NCI-H2196 (cell line): Measurements from ENCODE around the gene PLPP4.
"Not testable (repeated sequence)": the region's sequence is repeated elsewhere in the genome, so short reads cannot be mapped to it uniquely, and the experiment has no call there.

ENCODE experiments used
- DNase-seq: peaks from one replicate; lab custom pipeline; 2025; ENCODE audit not compliant: unreplicated experiment; lab: John Stamatoyannopoulos, UW

PLPP4 gene

DNA sequence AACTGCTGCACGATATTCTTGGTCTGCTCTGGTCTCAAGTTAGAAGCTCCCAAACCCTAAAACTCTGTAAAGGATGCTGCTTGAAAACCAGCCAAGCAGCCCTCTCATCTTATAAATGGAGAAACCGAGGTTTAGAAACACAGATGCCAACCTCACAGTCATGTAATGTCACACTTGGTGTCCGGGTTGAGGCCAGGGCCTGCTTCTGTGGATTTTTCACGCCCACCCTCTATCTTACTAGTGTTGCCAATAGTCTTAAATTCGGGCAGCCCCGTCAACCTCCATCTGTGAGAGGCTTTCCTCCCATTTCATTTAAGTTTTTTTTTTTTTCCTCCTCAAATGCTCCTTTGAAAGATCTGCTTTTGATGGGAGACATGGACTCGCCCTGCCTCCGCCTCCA is 28.9 kb downstream of the PLPP4 start:
- no peak for DNase-seq

DNA sequence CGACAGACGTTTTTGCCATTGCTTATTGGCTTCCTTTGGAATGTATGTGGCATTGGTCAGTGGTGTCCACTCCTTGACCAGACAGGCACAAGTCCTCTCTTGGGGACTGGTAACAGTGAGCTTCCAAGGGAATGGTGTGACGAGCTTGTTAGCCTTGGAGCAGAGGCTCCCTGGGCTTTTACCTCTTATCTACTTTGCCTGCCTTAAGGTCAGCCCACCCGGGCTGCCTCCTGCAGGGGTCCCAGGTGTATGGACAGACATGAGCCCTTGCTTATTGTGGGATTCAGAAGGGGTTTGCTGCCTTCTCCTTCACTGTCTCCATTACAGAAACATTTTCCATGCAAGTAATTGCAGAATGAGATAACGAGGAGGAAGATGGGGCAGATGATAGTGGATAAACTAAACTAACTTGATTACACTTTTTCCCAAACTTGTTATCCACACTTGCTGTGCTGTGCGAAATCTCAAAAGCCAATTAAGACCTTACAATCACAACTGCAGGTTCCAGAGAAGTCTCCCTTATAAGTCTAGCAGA is 29.7 kb downstream of the PLPP4 start:
- DNase-seq, result no peak

DNA sequence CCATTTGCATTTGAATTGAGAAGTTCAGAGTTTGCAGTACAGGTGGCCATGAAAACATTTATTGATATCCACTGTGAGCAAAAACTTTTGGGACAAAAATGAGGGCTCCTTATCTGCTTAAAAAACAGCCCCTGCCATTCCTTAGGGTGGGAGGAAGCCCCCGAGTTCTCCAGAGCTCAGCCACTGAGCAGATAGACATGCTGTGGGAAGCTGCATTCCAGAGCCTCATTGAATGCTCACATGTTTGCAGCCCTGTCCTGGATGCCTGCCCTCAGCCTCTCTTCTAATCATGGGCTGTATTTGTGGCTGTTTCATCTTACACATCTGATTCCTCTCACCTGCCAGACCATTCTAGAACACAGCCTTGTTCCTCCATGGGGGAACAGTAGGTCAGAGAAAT is 33.3 kb downstream of the PLPP4 start:
- DNase-seq, result no peak

DNA sequence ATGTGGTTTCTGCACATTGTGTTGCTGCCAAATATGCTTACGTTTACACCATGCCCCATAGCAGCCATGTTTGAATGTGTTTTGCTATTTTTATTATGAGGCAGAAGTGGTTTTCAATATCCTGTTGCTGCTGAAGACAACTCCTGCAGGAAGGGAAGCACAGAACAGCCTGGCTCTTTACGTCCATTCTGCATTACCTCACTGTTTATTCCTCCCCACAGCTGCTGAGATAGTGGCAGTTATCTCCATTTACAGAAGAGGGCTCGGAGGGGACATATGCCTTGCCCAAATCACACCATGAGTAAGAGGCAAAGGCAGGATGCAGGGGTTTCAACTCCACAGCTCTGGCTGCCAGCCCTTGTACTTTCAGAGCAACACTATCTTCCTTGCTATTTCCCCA is 35.3 kb downstream of the PLPP4 start:
- DNase-seq, result no peak

DNA sequence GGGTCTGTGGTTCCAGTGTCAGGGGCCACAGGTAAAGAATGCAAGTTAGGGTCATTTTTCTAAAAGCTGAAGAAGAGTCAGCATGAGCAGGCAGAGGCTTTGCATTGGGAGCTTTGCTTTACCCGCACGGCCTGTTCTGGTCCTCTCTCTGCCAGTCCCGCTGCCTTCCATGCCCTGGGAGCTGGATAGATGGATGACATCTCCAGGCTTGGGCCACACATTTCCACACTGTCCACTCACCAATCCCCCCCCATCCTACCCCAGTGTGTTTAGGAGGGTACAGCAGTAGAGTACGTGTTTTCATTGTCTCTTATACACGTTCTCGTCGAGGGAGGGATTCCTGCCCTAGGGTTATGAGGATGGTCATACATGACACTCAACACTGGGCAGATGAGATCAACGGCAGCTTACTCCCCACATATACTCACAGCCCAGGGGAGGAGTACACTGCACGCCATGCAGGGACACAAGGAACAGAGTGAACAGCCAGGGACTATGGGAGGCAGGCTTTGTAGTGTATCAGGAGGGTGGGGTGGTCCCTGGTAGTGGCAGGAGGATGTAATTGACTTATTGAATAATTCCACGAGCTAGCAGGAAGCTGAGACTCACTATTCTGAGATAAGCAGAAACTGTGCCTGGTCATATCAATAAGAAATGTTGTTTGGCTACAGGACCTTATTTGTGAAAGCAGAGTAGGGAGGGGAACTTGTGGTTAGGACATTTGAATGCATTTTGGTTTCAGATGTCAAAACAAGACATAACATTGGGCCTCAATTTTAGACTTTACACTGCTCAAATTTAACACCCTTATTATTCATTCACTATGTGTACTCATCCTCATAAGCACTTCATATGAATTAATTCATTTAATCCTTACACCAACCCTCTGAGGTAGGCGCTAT is 36.6 kb downstream of the PLPP4 start:
- DNase-seq, result no peak

DNA sequence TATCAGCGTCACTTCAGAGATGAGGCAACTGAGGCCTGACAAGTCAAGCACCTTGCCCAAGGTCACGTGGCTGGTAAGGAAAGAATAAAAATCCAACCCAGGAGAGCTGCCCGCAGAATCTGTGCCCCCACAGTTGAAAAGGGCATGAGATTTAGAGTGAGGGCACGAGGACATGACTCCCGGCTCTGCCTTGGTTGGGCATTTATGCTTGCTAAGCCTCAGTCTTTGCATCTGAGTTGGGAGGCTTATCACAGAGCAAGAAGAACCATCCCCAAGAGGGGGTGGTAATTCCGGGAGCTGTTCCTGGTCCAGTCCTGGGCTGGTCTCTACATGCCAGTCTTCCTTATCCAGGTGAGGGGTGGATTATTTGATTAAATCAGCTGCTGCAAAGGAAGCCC is 37.3 kb downstream of the PLPP4 start:
- DNase-seq, result no peak

DNA sequence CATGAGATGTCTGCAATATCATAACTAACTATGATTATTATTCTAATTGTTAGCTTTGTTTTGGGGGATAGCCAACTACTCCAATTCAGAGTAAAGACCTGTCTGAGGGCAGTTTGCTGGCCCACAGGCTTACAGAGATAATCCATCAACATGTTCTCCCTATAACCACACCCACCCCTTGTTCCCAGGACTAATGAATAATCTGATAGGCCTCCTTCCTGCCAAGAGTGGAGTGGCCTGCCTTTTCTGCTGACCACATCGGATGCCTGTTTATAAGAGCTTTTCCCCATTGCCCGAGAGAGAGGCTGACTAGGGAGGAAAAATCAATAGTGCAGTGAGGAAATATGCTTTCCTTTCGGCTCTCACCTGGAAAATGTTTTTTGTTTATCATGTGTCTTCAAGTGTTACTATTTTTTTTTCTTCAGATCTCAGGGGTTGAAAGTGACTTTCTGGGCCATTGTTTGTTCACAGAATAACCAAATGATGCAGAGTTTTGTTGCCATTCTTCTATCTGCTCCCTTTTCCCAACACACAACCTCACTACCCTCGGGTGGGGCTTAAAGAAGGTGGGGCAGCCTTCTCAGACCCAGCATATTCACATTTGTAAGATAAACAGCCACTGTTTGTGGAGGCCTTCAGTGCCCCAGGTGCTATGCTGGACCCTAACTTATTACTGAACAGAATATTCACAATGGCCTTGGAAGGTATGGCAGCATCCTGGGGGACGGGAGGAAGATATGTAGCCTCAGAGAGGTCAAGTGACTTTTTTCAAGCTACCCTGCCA is 38.4 kb downstream of the PLPP4 start:
- no peak for DNase-seq

DNA sequence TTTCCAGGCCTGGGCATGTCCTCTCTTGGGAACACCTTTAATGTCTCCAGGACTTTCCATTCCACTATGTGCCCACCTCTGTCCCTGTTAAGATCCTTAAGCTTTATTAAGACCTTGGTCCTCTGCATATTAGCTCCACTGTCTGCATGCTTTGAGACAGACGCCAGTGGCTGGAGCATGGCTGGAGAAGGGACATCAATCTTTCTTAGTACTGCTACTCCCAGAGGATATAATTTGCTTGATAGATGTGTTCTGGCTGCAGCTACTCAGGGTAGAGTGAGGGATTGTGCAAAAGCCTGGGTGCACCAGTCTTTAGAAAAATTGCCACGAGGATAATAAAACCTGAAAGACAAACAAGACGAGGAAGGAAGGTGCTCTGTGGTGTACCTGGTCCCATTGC is 42.9 kb downstream of the PLPP4 start:
- no peak for DNase-seq

DNA sequence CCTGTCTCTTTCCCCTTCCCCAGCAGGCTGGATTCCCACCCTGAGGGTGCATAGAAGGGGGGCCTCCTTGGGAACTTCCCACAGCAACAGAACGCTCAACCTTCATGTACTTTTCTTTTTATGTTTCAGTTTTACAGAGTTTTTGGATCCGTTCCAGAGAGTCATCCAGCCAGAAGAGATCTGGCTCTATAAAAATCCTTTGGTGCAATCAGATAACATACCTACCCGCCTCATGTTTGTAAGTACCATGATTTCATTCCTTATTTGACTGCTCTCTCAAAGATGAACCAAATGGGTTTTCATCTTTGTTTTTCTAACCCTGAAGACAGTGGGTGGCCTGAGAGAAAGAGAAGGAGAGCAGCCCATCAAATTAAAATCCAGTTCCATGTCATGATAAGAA is 46.7 kb downstream of the PLPP4 start:
- no peak for DNase-seq

DNA sequence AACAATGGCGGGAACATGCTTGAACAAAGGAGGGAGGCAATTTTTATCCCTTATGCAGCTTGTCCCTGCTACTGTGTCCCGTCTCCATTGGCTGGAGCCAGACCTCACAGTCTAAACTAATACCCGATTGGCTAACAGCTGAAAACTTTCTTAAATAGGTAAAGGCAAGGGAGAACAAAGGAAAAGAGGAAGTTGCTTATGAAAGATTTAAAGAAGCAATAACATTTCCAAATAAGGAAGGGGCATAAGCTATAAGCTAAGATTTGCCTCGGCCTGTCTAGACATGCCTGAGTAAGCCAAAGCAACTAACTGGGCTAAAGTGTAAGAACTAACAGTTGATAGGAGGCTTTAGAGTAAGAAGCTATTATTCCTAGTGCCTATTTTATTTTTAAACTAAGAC is 47.2 kb downstream of the PLPP4 start:
- not testable (repeated sequence) for DNase-seq

DNA sequence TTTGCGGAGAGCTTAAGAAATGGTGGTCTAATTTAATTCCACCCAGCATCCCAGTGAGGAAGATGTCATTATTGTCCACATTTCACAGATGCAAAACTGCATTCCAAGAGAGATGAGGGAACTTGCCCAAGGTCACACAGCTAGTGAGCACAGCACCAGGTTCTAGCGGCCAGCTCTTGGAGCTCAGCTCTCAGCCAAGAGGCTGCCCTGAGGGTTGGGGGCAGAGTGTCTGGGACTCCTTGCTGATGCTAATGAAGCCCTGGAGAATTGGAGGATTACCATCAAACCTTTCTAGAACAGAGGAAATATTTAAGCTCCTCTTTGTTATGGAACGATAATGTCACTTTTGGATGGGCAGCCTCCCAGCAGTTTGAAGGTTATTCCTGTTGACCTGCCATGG is 48.0 kb downstream of the PLPP4 start:
- DNase-seq, result no peak

DNA sequence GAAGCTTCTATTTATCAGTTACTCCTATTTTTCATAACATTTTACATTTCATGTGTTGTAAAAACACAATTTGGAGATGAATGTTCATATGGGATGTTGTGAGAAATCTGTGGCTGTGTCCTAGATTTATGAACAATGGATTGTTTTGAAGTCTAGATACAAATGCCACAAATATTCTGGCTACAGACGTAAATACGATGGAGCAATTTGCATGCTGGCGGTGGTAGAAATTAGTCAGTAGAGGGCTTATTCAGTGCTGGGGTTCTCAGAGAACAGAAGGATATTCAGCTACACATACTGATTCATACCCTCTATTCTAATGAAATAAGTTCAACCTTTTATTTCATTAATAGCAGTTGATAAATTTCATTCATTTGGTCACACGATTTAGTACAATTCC is 48.8 kb downstream of the PLPP4 start:
- no peak for DNase-seq

DNA sequence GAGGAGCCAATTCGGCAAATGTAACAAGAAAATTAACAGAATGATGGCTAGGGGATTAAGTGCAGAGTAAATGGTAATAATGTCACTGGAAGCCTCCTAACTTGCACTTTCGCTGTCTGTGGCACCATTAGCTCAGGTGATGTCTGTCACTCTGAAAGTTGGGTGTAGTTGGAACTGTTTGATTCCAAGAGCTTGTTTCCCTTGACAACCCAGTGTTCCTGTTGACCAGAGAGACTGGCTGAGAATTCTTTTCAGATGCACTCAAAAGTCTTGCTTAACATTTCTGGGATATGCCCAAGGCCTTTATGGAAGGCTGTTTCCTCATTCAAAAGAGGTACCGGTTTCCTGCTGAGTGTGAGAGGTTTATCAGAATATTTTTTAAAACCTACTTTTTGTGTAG is 49.6 kb downstream of the PLPP4 start:
- DNase-seq, result no peak

DNA sequence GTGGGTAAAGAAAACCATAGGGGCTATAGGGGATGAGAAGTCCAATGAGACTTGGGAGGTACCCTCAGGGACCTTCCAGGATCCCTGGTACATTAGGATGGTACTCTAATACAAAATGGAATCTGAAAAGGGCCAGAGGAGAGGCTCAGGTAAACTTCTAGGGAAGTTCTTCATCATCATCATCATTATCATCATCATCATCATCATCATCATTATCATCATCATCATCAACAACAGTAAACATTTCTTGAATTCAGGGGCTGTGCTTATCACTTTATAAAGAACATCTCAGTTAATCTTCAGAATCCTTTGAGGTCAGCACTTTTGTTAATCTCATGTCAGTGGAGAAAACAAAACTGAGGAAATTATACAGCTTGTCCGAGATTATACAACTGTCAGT is 50.1 kb downstream of the PLPP4 start:
- no peak for DNase-seq

DNA sequence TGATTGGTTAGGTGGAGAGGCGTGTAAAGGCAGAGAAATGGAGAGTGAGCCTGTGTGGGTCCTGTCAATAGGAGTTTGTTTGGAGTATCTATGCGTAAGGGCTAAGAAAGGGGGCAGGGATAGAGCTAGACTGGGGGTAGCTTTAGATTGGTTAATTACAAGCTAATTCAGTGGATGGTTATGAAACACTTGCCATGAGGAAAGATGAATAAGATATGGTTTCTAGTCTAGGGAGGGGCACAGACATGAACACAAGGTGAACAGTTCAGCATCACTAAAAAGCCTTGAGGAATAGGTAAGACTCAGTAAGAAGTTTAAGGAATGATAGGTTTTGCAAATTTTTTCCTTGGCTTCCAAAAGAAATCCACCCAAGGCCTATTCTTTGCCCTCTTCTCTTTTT is 50.6 kb downstream of the PLPP4 start:
- DNase-seq, result no peak

DNA sequence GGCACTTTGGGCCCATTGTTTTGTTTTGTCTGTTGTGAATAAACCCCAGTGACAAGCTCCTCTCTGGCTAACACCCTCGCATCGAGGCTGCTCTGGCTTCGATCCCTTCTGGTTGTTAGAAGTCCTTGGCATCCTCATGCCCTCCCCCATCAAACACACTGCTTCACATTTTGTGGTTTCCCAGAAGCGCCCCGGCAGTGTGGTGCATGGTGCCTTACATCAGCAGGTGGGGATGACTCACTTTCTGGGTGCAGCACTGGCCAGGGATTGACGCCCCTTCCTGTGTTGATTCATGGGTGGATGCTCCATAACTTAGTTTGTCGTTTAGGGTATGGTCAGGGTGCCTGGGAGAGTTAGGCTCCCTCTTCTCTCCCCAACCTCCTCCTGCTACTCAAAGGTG is 51.4 kb downstream of the PLPP4 start:
- no peak for DNase-seq

DNA sequence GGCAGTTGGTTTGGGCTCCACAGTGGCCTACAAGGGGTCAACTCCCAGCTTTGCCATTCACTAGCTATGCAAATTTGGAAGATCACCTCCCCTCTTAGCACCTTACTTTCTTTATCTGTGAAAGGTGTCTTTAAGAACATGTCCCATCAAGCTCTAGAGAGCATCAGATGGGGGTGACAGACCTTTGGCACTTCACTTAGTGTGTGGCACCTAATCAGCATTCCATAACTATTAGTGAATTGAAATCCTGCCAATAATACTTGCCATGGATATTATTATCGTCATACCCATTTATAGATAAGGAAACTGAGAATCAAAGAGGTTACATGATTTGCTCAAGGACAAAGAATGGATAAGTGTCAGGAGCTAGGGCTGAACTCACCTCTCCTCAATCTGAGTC is 51.9 kb downstream of the PLPP4 start:
- DNase-seq, result no peak

DNA sequence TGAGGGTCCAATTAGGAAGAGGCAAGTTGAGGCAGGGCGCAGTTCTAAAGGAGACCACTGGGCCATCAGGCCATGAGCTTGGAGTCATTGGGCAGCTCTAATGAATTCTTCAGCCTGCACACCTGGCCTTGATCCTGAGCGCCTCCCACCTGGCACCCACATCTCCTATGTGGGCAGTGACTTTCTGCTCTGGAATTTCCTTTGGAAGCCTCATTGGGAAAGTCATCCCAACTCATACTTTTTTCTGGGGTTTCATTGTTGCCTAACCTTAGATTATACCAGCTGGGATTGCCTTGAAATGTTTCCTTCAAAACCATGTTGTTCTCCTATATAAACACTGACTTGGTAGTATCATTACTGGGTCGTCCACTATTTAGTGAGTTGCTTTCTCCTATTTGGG is 54.1 kb downstream of the PLPP4 start:
- DNase-seq, result no peak

DNA sequence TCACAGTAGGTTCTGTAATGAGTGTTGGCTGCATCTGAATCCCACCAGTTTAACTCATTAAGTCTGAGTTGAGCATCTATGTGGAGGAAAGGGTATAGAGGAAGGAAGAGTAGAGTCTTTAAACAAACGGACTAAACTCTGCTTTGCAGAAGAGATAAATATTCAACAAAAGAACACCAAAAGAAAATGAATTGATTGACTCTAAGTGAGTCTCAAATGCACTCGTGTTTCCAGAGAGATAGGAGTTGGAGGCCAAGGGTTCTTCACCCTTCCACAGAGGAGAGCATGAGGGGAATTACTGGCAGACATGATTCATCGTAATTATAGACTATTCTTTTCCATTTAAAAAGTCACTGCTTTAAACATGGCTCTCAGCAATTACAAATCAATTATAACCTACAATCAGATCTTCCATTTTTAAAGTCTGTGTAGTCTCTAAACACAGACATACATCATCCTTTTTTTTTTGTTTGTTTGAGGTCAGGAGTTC is 56.3 kb downstream of the PLPP4 start:
- no peak for DNase-seq

DNA sequence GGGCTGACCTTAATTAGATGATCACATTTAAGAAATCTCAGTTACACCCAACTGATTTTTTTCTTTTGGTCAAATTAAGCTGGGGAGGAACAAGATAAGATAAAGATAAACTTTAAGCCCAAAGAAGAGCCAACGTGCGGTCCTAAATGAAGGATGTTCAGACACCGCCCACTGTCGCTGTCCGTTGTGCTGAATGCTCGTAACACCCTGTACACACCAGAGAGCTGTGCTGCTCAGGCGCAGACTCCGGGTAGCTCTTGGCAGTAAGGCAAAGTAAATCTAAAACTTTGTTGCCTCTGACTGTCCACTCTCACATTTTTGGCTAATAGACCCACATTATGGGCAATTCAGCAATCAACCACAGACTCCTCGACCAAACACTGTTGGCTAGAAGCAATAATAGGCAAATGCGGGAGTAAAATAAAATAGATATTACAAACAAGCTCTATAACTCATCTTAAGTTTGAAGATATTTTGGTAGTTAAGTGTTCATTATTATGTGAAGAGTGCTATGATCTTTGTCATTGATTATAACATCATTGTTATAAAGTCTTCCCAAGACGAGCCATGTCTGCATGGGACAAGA is 57.1 kb downstream of the PLPP4 start:
- no peak for DNase-seq

DNA sequence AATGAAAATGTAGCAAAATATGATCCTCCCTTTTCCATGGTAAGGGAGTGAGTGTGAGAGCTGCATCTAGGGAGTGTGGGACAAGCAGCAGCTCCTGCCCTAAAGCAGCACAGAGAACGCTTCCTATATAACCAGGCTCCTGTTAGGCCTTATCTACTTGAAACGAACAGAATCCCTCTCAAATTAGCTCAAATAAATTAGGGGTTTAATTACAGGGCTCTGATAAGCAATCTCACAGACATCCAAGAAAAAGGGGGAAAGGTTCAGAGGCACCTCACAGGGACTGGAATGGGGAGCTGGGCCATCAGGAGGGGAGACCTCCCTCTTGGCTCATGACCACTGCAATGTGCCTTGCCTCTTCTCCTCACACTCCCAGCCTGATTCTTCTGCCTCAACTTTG is 57.9 kb downstream of the PLPP4 start:
- DNase-seq, result no peak

DNA sequence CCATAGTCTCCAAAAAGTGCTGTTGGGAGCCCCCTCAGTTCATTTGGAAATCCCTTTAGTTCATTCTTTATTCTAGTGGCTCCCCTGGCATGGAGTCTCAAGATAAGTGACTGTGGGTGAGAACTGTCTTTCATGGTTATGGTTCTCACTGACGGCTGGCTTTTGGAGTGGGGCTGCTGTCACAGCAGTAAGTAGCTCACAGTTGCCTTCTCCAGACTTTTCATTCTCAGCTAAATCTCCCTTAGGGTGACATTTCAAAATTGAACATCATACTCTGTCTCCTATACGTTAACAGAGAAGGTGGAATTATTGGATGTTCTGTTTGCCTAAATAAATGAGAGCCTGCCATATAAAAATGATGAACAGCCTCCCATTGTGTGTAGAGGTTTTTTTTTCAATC is 58.7 kb downstream of the PLPP4 start:
- DNase-seq, result no peak
